Neural cell (in vitro differentiated cells): ENCODE measurements around the gene CACNA2D2. TPM values are rescaled to one million over a fixed set of nuclear protein-coding genes. Genes with fewer than 3 reads are reported as not detected.

Experiments used
- H2AFZ ChIP-seq: fragments of 200-600, 300-800 bp; sonication (generic), shearing (Covaris generic); 2 replicates; pipeline ENCODE4 v1.6.0; 2014; ENCODE audit warnings: low read depth, mild to moderate bottlenecking, antibody characterized with exemption, low read length, moderate library complexity
- H3F3A ChIP-seq: fragments of 200-600 bp; shearing (Covaris generic); 2 replicates; pipeline ENCODE4 v1.6.1; 2016; ENCODE audit warnings: mild to moderate bottlenecking, moderate library complexity, mixed read lengths, antibody characterized with exemption, low read length; ENCODE audit not compliant: insufficient read depth, poor library complexity, severe bottlenecking
- H3K27ac ChIP-seq: fragments of 200-600, 300-800 bp; sonication (generic), shearing (Covaris generic); 2 replicates; pipeline ENCODE4 v1.5.1; 2014; ENCODE audit warnings: mild to moderate bottlenecking, low read length, moderate library complexity
- H3K27me3 ChIP-seq: fragments of 300-800, 200-600 bp; sonication (generic), shearing (Covaris generic); 2 replicates; pipeline ENCODE4 v1.6.0; 2014; ENCODE audit warnings: mild to moderate bottlenecking, low read depth, low read length, moderate library complexity; ENCODE audit not compliant: insufficient read depth
- H3K36me3 ChIP-seq: fragments of 300-800, 200-600 bp; sonication (generic), shearing (Covaris generic); 2 replicates; pipeline ENCODE4 v1.5.1; 2014; ENCODE audit warnings: mild to moderate bottlenecking, antibody characterized with exemption, low read length, moderate library complexity; ENCODE audit not compliant: insufficient read depth
- H3K4me2 ChIP-seq: fragments of 300-800, 200-600 bp; sonication (generic), shearing (Covaris generic); 2 replicates; pipeline ENCODE4 v1.6.0; 2014; ENCODE audit warnings: mild to moderate bottlenecking, low read length
- H3K4me3 ChIP-seq: fragments of 300-800, 200-600 bp; sonication (generic), shearing (Covaris generic); 2 replicates; pipeline ENCODE4 v1.5.1; 2014; ENCODE audit warnings: mild to moderate bottlenecking, low read length, moderate library complexity
- H3K79me2 ChIP-seq: fragments of 200-600 bp; shearing (Covaris generic); replicated peaks from 2 replicates; pipeline ENCODE4 v1.6.0; 2014; ENCODE audit warnings: mild to moderate bottlenecking, low read length, moderate library complexity; ENCODE audit not compliant: insufficient read depth
- H3K9ac ChIP-seq: fragments of 300-800, 200-600 bp; sonication (generic), shearing (Covaris generic); 2 replicates; pipeline ENCODE4 v1.6.1; 2016; ENCODE audit warnings: mild to moderate bottlenecking, low read length, mixed read lengths
- H3K9me2 ChIP-seq: fragments of 200-600 bp; shearing (Covaris generic); 2 replicates; pipeline ENCODE4 v1.6.1; 2016; ENCODE audit warnings: mild to moderate bottlenecking, low read length, mixed read lengths; ENCODE audit not compliant: insufficient read depth
- H3K9me3 ChIP-seq: fragments of 200-600, 300-800 bp; sonication (generic), shearing (Covaris generic); 2 replicates; pipeline ENCODE4 v1.6.1; 2016; ENCODE audit warnings: mild to moderate bottlenecking, mixed run types, low read length, moderate library complexity, mixed read lengths
- H4K20me1 ChIP-seq: fragments of 200-600 bp; shearing (Covaris generic); 2 replicates; pipeline ENCODE4 v1.6.1; 2016; ENCODE audit warnings: mild to moderate bottlenecking, mixed run types; ENCODE audit not compliant: insufficient read depth
- EP300 ChIP-seq: fragments of 450-650 bp; conservative IDR thresholded peaks from 2 replicates; pipeline ENCODE4 v1.6.1; 2014; ENCODE audit warnings: antibody characterized with exemption, mild to moderate bottlenecking, moderate library complexity; ENCODE audit not compliant: poor library complexity, severe bottlenecking
- EZH2 ChIP-seq: fragments of 200-600, 300-800 bp; shearing (Covaris generic), sonication (generic); IDR thresholded peaks from 2 replicates; pipeline ENCODE4 v1.6.1; 2014; ENCODE audit warnings: antibody characterized with exemption, low read length, borderline replicate concordance, mild to moderate bottlenecking; ENCODE audit not compliant: insufficient read depth, poor library complexity, severe bottlenecking
- MXI1 ChIP-seq: fragments of 450-650 bp; conservative IDR thresholded peaks from 2 replicates; pipeline ENCODE4 v1.6.1; 2014; ENCODE audit warnings: antibody characterized with exemption, mild to moderate bottlenecking; ENCODE audit not compliant: poor library complexity, severe bottlenecking
- POLR2AphosphoS5 ChIP-seq: IDR thresholded peaks from 2 replicates; pipeline ENCODE4 v1.6.1; 2012
- RAD21 ChIP-seq: fragments of 450-650 bp; conservative IDR thresholded peaks from 2 replicates; pipeline ENCODE4 v1.6.1; 2014; ENCODE audit warnings: antibody characterized with exemption, mild to moderate bottlenecking, moderate library complexity
- SMC3 ChIP-seq: fragments of 450-650 bp; conservative IDR thresholded peaks from 2 replicates; pipeline ENCODE4 v1.6.1; 2014; ENCODE audit warnings: antibody characterized with exemption, mild to moderate bottlenecking, moderate library complexity; ENCODE audit not compliant: poor library complexity
- TAF1 ChIP-seq: IDR thresholded peaks from 2 replicates; pipeline ENCODE4 v1.6.1; 2012; ENCODE audit warnings: low read depth
- polyA plus RNA-seq: library from polyadenylated mRNA; depleted of rRNA; stranded (reverse); fragments of >200 nt; gene quantifications from 2 replicates; pipeline ENCODE4 v1.2.3, GENCODE V29; 2014
- TF ChIP-seq, protein P1 (sequence below): fragments of 450-650 bp; IDR thresholded peaks from 2 replicates; pipeline ENCODE4 v1.5.1; 2014; ENCODE audit warnings: antibody characterized with exemption, mild to moderate bottlenecking, moderate library complexity; ENCODE audit not compliant: poor library complexity, severe bottlenecking
- TF ChIP-seq, protein P2 (sequence below): IDR thresholded peaks from 2 replicates; pipeline ENCODE4 v1.6.1; 2012; ENCODE audit warnings: borderline replicate concordance

Gene CACNA2D2
- polyA plus RNA-seq, 1 donor from 2014 or later: 7.8 TPM

DNA sequence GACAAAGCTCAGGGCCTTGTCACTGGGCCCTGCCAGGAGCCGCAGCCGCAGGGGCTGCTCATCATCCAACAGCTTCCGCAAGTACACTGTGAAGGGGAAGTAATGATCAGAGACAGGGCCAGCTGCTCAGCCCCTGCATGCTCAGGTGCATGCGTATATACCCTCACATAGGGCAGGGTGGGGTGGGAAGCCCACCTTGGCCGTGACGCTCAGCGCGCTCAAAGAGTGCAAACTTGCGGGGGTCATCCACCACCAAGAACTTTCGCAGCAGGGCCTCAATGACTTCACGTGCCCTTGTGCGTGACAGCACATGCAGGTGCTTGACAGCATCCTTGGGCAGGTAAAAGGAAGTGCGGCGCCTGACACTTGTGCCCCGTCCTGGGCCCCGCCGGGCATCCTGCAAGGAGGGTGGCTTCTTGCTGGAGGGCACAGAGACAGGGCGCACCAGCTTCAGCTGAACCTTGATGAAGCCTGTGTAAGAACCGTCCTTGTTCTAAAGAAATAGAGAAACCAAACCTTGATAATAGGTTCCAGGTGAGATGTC lies 172.0 kb downstream of the CACNA2D2 start:
- Histone ChIP-seq H4K20me1 (no peaks in the 10 kb centered on the region), H3K9me2 (no peaks in the 10 kb centered on the region), H3K4me2 (no peak overlapping the region), H3K27ac (no peak overlapping the region), H3K27me3 (no peaks in the 10 kb centered on the region), H3F3A (no peaks in the 10 kb centered on the region), H3K9me3 (no peaks in the 10 kb centered on the region), H3K36me3 (no peaks in the 10 kb centered on the region), H2AFZ (no peak overlapping the region), H3K4me3 (no peak overlapping the region), H3K79me2 (peaks cover 32% of the 10 kb centered on the region), H3K9ac (no peak overlapping the region)
- TF ChIP-seq RAD21: no peak
- TF ChIP-seq, protein P1, sequence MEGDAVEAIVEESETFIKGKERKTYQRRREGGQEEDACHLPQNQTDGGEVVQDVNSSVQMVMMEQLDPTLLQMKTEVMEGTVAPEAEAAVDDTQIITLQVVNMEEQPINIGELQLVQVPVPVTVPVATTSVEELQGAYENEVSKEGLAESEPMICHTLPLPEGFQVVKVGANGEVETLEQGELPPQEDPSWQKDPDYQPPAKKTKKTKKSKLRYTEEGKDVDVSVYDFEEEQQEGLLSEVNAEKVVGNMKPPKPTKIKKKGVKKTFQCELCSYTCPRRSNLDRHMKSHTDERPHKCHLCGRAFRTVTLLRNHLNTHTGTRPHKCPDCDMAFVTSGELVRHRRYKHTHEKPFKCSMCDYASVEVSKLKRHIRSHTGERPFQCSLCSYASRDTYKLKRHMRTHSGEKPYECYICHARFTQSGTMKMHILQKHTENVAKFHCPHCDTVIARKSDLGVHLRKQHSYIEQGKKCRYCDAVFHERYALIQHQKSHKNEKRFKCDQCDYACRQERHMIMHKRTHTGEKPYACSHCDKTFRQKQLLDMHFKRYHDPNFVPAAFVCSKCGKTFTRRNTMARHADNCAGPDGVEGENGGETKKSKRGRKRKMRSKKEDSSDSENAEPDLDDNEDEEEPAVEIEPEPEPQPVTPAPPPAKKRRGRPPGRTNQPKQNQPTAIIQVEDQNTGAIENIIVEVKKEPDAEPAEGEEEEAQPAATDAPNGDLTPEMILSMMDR: no peak
- TF ChIP-seq MXI1: no peak
- TF ChIP-seq, protein P2, sequence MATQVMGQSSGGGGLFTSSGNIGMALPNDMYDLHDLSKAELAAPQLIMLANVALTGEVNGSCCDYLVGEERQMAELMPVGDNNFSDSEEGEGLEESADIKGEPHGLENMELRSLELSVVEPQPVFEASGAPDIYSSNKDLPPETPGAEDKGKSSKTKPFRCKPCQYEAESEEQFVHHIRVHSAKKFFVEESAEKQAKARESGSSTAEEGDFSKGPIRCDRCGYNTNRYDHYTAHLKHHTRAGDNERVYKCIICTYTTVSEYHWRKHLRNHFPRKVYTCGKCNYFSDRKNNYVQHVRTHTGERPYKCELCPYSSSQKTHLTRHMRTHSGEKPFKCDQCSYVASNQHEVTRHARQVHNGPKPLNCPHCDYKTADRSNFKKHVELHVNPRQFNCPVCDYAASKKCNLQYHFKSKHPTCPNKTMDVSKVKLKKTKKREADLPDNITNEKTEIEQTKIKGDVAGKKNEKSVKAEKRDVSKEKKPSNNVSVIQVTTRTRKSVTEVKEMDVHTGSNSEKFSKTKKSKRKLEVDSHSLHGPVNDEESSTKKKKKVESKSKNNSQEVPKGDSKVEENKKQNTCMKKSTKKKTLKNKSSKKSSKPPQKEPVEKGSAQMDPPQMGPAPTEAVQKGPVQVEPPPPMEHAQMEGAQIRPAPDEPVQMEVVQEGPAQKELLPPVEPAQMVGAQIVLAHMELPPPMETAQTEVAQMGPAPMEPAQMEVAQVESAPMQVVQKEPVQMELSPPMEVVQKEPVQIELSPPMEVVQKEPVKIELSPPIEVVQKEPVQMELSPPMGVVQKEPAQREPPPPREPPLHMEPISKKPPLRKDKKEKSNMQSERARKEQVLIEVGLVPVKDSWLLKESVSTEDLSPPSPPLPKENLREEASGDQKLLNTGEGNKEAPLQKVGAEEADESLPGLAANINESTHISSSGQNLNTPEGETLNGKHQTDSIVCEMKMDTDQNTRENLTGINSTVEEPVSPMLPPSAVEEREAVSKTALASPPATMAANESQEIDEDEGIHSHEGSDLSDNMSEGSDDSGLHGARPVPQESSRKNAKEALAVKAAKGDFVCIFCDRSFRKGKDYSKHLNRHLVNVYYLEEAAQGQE: no peak
- no peak for TF ChIP-seq TAF1
- no peak for TF ChIP-seq SMC3
- TF ChIP-seq EP300: no peak
- TF ChIP-seq POLR2AphosphoS5: no peak
- no peak for TF ChIP-seq EZH2

DNA sequence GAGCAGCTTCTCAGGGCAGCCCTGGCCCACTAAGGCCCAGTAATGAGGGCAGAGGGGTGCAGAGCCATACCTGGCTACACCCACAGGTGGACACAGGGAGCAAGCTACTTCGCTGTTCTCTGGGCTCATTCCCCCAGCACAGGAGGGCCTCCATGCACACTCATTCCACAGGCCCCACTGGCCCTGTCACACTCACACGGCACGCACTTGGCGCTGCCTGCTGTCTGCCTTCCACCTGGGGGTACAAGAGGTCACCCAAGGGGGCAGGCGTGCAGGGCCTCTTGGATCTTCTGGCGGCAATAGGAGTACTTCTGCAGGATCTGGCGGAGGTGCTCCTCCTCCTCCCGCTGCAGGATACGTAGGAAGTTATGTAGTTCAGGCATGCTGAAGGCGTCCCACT lies 173.1 kb downstream of the CACNA2D2 start:
- no peaks in the 10 kb centered on the region for H3K36me3 ChIP-seq
- no peaks in the 10 kb centered on the region for H3K27me3 ChIP-seq
- no peak overlapping the region for H3K9ac ChIP-seq
- H3K27ac ChIP-seq: no peak overlapping the region
- no peak overlapping the region for H3K4me2 ChIP-seq
- H2AFZ ChIP-seq: no peak overlapping the region
- no peak for TF ChIP-seq SMC3
- TF ChIP-seq MXI1: no peak
- TF ChIP-seq POLR2AphosphoS5: no peak
- TF ChIP-seq TAF1: no peak
- no peak for TF ChIP-seq EZH2
- TF ChIP-seq RAD21: no peak
- TF ChIP-seq, protein P2: no peak
- no peak for TF ChIP-seq EP300
- TF ChIP-seq, protein P1: no peak
- peaks cover 21% of the 10 kb centered on the region for H3K79me2 ChIP-seq
- H4K20me1 ChIP-seq: no peaks in the 10 kb centered on the region
- H3K4me3 ChIP-seq: no peak overlapping the region
- no peaks in the 10 kb centered on the region for H3F3A ChIP-seq
- H3K9me2 ChIP-seq: no peaks in the 10 kb centered on the region
- no peaks in the 10 kb centered on the region for H3K9me3 ChIP-seq
